Body of pancreas (tissue), 4 donors: Measurements from ENCODE around the gene MDM1. TPM values are rescaled to one million over a fixed set of nuclear protein-coding genes. Genes with fewer than 3 reads are reported as not detected.

Experiments
- ATAC-seq: fragments of 150-250 bp; one replicate; pipeline ENCODE4 v1.9.1; 2016
- DNase-seq, 4 donors: peaks; one replicate each; pipeline ENCODE4 v3.0.0-alpha.2; 2019
- H3K27ac ChIP-seq, 4 donors: fragments of 200-600 bp; sonication (generic); 1 replicate in 3 of 4; 2 replicates in 1 of 4; pipeline versions ENCODE4 v1.5.1 to v1.6.1; 2016 to 2019; ENCODE audit warnings: mild to moderate bottlenecking in 1 of 4, mixed read lengths in 1 of 4, moderate library complexity in 1 of 4
- H3K27me3 ChIP-seq, 2 donors: fragments of 200-600 bp; sonication (generic); one replicate each; pipeline ENCODE4 v1.6.0; 2016; ENCODE audit warnings: mild to moderate bottlenecking in 1 of 2
- H3K36me3 ChIP-seq, 2 donors: fragments of 200-600 bp; sonication (generic); replicated peaks in 1 of 2; 2 replicates each; pipeline ENCODE4 v1.5.1; 2016; ENCODE audit warnings: low read depth in 2 of 2; ENCODE audit not compliant: insufficient read depth in 1 of 2
- H3K4me1 ChIP-seq: fragments of 200-600 bp; sonication (generic); one replicate; pipeline ENCODE4 v1.6.0; 2016
- H3K4me3 ChIP-seq, 2 donors: fragments of 200-600 bp; sonication (generic); 1 replicate in 1 of 2; 2 replicates in 1 of 2; pipeline ENCODE4 v1.5.1; 2016 to 2019
- H3K9me3 ChIP-seq, 3 donors: fragments of 200-600 bp; sonication (generic); 1 replicate in 2 of 3; 2 replicates in 1 of 3; pipeline ENCODE4 v1.5.1; 2016
- POLR2A ChIP-seq, 3 donors: fragments of 450-650 bp; IDR thresholded peaks; one replicate each; pipeline ENCODE4 v1.6.1; 2016; ENCODE audit warnings: antibody characterized with exemption in 3 of 3, mild to moderate bottlenecking in 2 of 3
- WGBS, 2 donors: methylation state at CpG; one replicate each; pipeline ENCODE4 v1.1.5; 2017; 5-methylcytosine and 5-hydroxymethylcytosine counted together
- intact Hi-C: fragments of 100-400 bp; cut with DNase I; formaldehyde crosslinking; loops from one replicate; pipeline ENCODE4 v1.15.1; 2023
- total RNA-seq, 2 donors: library from RNA; depleted of rRNA; stranded (reverse); fragments of >200 nt; gene quantifications; one replicate each; pipeline ENCODE4 v1.1.0, GENCODE V29; 2016
- TF ChIP-seq, protein P1 (sequence below), 7 experiments: fragments of 450-650 bp in 4 of 7; fragments of 200-600 bp in 3 of 7; sonication (generic) in 3 of 7; IDR thresholded peaks; one replicate each; pipeline ENCODE4 v1.5.1; 2016 to 2019; ENCODE audit warnings: antibody characterized with exemption in 7 of 7

MDM1 gene
- total RNA-seq, 2 donors from 2014 or later, result 6.0 to 10.9 TPM

DNA sequence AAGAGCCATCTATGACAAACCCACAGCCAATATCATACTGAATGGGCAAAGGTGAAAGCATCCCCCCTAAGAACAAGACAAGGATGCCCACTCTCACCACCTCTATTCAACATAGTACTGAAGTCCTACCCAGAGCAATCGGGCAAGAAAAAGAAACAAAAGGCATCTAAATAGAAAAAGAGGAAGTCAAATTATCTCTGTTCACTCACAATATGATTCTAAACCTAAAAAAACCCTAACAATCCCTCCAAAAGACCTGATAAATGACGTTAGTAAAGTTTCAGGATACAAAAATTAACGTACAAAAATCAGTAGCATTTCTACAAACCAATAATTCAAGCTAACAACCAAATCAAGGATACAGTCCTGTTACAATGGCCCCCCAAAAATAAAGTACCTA is 26.9 kb downstream of the MDM1 start:
- TF ChIP-seq, protein P1, sequence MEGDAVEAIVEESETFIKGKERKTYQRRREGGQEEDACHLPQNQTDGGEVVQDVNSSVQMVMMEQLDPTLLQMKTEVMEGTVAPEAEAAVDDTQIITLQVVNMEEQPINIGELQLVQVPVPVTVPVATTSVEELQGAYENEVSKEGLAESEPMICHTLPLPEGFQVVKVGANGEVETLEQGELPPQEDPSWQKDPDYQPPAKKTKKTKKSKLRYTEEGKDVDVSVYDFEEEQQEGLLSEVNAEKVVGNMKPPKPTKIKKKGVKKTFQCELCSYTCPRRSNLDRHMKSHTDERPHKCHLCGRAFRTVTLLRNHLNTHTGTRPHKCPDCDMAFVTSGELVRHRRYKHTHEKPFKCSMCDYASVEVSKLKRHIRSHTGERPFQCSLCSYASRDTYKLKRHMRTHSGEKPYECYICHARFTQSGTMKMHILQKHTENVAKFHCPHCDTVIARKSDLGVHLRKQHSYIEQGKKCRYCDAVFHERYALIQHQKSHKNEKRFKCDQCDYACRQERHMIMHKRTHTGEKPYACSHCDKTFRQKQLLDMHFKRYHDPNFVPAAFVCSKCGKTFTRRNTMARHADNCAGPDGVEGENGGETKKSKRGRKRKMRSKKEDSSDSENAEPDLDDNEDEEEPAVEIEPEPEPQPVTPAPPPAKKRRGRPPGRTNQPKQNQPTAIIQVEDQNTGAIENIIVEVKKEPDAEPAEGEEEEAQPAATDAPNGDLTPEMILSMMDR (IDR thresholded peaks at IDR 0.05), result no peak
- TF ChIP-seq POLR2A (IDR thresholded peaks at IDR 0.05), result no peak

DNA sequence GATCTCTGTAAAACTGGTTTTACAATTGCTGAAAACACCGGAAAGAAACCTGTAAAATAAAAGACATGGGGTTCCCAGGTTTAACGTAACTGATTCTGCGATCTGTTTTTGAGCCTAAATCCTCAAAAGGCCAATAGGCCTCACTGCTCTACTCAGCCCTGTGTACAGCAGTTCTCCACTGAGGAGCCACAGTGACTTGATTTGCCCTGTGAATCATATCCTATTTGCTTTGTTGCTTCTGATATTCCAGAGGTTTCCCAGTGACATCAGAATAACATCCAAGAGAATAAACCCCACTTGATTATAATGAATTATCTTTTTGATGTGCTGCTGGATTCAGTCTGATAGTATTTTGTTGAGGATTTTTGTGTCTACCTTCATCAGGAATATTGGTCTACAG is 27.5 kb downstream of the MDM1 start:
- TF ChIP-seq, protein P1 (IDR thresholded peaks at IDR 0.05), result no peak
- TF ChIP-seq POLR2A (IDR thresholded peaks at IDR 0.05), result no peak
- peaks cover 0 to 3% of the 10 kb centered on the region in 2 donors for H3K36me3 ChIP-seq
- intact Hi-C loops, result no loop called here
- 96 to 100% methylated on average over 3 of the region's 3 CpGs for WGBS, 2 donors
- ATAC-seq, result no peak
- H3K27ac ChIP-seq, result no peak overlapping the region
- no peak for DNase-seq
- H3K27me3 ChIP-seq, result no peaks in the 10 kb centered on the region
- H3K4me3 ChIP-seq, result no peak overlapping the region
- H3K4me1 ChIP-seq, result no peaks in the 10 kb centered on the region
- no peaks in the 10 kb centered on the region for H3K9me3 ChIP-seq

More for the DNA sequence above, 26.9 kb downstream of the MDM1 start:
- Histone ChIP-seq H3K4me1 (no peaks in the 10 kb centered on the region), H3K9me3 (no peaks in the 10 kb centered on the region), H3K36me3 (peaks cover 0 to 3% of the 10 kb centered on the region in 2 donors), H3K27ac (no peak overlapping the region), H3K4me3 (no peak overlapping the region), H3K27me3 (no peaks in the 10 kb centered on the region)
- intact Hi-C loops, result no loop called here
- WGBS, 2 donors, result 78 to 86% methylated on average over 3 of the region's 3 CpGs
- DNase-seq, result no peak
- no peak for ATAC-seq

DNA sequence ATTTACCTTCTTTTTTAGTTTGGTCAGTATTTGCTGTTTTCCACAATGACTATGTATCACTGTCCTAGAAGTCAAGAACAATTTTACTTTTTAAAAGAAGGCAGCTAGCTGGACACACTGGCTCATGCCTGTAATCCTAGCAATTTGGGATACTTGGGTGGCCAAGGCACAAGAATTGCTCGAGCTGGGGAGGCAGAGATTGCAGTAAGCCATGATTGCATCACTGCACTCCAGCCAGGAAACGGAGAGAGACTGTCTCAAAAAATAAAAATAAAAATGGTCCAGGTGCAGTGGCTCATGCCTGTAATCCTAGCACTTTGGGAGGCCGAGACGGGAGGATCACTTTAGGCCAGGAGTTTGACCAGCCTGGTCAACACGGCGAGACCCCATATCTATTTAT is 28.3 kb downstream of the MDM1 start:
- no peaks in the 10 kb centered on the region for H3K9me3 ChIP-seq
- WGBS, 2 donors, result 84% methylated on average over 6 of the region's 6 CpGs
- H3K4me3 ChIP-seq, result no peak overlapping the region
- peaks cover 3% of the 10 kb centered on the region for H3K4me1 ChIP-seq
- intact Hi-C loops, result no loop called here
- TF ChIP-seq POLR2A (IDR thresholded peaks at IDR 0.05), result no peak
- TF ChIP-seq, protein P1 (IDR thresholded peaks at IDR 0.05), result no peak
- H3K36me3 ChIP-seq, result peaks cover 0 to 3% of the 10 kb centered on the region in 2 donors
- H3K27me3 ChIP-seq, result no peaks in the 10 kb centered on the region
- DNase-seq (no peak), ATAC-seq (no peak)
- no peak overlapping the region for H3K27ac ChIP-seq

DNA sequence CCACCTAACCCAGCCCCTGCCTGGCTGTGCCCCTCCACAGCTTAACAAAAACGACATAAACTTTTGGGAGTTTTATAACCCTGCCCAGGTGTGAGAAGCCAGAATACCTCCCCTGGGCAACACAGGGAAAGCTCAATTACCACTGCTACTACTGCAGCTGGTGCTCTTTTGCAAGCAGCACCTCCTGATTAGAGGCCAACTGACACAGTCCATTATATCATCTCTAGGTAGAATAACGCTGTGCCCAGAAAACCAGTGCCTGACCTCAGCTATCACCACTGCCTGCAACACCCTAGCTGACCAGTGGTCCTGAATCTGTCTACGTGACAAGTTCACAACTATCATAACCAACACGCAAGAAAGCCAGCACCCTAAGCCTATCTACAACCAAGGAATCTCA is 34.2 kb downstream of the MDM1 start:
- Histone ChIP-seq H3K36me3 (no peaks in the 10 kb centered on the region), H3K4me1 (peaks cover 39% of the 10 kb centered on the region), H3K27me3 (no peaks in the 10 kb centered on the region), H3K4me3 (no peak overlapping the region), H3K9me3 (no peaks in the 10 kb centered on the region), H3K27ac (peak overlapping the region; percentile 11 to 64 (median 54))
- WGBS, 2 donors, result 34 to 60% methylated on average over 4 of the region's 4 CpGs
- ATAC-seq (peak; percentile 77), DNase-seq (peak; percentile 22 to 59 (median 34))
- TF ChIP-seq, protein P1 (IDR thresholded peaks at IDR 0.05), result peak in 1 of 7 experiments; percentile 14
- TF ChIP-seq POLR2A (IDR thresholded peaks at IDR 0.05), result no peak
- intact Hi-C loops, result no loop called here

DNA sequence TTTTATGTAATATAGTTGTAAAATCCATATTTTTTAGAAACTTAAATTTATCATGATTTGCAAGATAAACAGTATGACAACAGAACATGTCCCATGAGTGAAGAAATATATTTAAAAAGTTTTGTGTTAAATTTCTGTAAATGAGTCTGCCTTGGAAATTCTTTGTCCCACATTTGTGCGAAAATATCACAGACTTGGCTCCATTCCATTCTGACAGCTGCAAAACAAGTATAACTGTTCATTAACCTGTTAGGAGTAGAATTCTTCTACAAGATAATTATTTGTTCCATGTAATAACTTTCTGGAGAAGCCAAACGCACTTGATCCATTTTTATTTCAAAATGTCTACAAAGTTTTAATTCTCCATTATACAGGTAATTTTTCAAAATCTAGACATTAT is 37.9 kb downstream of the MDM1 start:
- ATAC-seq (no peak), DNase-seq (peak; percentile 25 to 47 (median 30))
- H3K4me3 ChIP-seq, result no peak overlapping the region
- H3K27me3 ChIP-seq, result no peaks in the 10 kb centered on the region
- peaks cover 48% of the 10 kb centered on the region for H3K4me1 ChIP-seq
- no peaks in the 10 kb centered on the region for H3K9me3 ChIP-seq
- intact Hi-C loops, result no loop called here
- WGBS, 2 donors, result 13 to 20% methylated on average over 2 of the region's 2 CpGs
- peak overlapping the region in 1 of 4 donors; percentile 51 for H3K27ac ChIP-seq
- TF ChIP-seq, protein P1 (IDR thresholded peaks at IDR 0.05), result no peak
- no peak for TF ChIP-seq POLR2A (IDR thresholded peaks at IDR 0.05)
- H3K36me3 ChIP-seq, result no peaks in the 10 kb centered on the region
